Panc1 (cell line): ENCODE results near the gene PLCG1.

Experiments
- POLR2AphosphoS5 ChIP-seq: IDR thresholded peaks from 2 replicates; pipeline ENCODE4 v1.6.1; 2012; ENCODE audit warnings: mild to moderate bottlenecking, low read depth, low read length, moderate library complexity
- REST ChIP-seq, 2 experiments: IDR thresholded peaks; 2 replicates each; pipeline ENCODE4 v1.6.1; 2011 to 2012; ENCODE audit warnings: low read depth in 2 of 2, control low read depth in 1 of 2, low read length in 1 of 2, mild to moderate bottlenecking in 1 of 2, moderate library complexity in 1 of 2; ENCODE audit not compliant: insufficient read depth in 1 of 2
- SIN3A ChIP-seq: IDR thresholded peaks from 2 replicates; pipeline ENCODE4 v1.6.1; 2012; ENCODE audit warnings: low read depth, mild to moderate bottlenecking, low read length, moderate library complexity, borderline replicate concordance; ENCODE audit not compliant: insufficient read depth
- TCF7L2 ChIP-seq: IDR thresholded peaks from 2 replicates; pipeline ENCODE4 v1.6.1; 2011; ENCODE audit warnings: mild to moderate bottlenecking, low read depth, low read length, inconsistent platforms
- TF ChIP-seq, protein P1 (sequence below): fragments of 450-650 bp; IDR thresholded peaks from 2 replicates; pipeline ENCODE4 v1.5.1; 2017; ENCODE audit warnings: mild to moderate bottlenecking

- TF ChIP-seq, protein P1, sequence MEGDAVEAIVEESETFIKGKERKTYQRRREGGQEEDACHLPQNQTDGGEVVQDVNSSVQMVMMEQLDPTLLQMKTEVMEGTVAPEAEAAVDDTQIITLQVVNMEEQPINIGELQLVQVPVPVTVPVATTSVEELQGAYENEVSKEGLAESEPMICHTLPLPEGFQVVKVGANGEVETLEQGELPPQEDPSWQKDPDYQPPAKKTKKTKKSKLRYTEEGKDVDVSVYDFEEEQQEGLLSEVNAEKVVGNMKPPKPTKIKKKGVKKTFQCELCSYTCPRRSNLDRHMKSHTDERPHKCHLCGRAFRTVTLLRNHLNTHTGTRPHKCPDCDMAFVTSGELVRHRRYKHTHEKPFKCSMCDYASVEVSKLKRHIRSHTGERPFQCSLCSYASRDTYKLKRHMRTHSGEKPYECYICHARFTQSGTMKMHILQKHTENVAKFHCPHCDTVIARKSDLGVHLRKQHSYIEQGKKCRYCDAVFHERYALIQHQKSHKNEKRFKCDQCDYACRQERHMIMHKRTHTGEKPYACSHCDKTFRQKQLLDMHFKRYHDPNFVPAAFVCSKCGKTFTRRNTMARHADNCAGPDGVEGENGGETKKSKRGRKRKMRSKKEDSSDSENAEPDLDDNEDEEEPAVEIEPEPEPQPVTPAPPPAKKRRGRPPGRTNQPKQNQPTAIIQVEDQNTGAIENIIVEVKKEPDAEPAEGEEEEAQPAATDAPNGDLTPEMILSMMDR: no peak
- TF ChIP-seq REST (IDR thresholded peaks at IDR 0.05; ENCODE audit: insufficient read depth in 1 of 2, low read depth in 2 of 2, low read length in 1 of 2): no peak
- no peak for TF ChIP-seq SIN3A
- no peak for TF ChIP-seq POLR2AphosphoS5
- no peak for TF ChIP-seq TCF7L2
These were observed 14.9 kb downstream of the PLCG1 start for GRCh38 chr20:41152108-41152757.
